Measurements from ENCODE around the gene FAM228B.
"Not testable (repeated sequence)": the region's sequence is repeated elsewhere in the genome, so short reads cannot be mapped to it uniquely, and the experiment has no call there.

FAM228B gene

GRCh38 chr2:24123195-24123921 lies at the start of gene FAM228B, which contains the start of gene PFN4:
Gene FAM228B (plus strand): TSS chr2:24123469. CDS start chr2:24124362, 893 bp downstream.
Gene PFN4 (minus strand): TSS chr2:24123334. CDS start chr2:24122535, 799 bp downstream.
- DNase-seq: peak; percentile 90

- DNase-seq: no peak
These were observed 49.5 kb upstream of the FAM228B start for GRCh38 chr2:24073816-24074215.

- DNase-seq: no peak
These were observed 48.0 kb upstream of the FAM228B start for GRCh38 chr2:24075259-24075658.

- DNase-seq: peak; percentile 100
These were observed 47.1 kb upstream of the FAM228B start, which contains the start of gene SF3B6 for GRCh38 chr2:24075915-24076848. Gene SF3B6 (minus strand): TSS chr2:24076326. CDS start chr2:24076229, 97 bp downstream.

GRCh38 chr2:24076849-24077534 lies 46.3 kb upstream of the FAM228B start:
- peak; percentile 53 for DNase-seq

- DNase-seq: no peak
These were observed 45.8 kb upstream of the FAM228B start for GRCh38 chr2:24077535-24077877.

- no peak for DNase-seq
These were observed 45.4 kb upstream of the FAM228B start for GRCh38 chr2:24077879-24078278.

- DNase-seq: peak; percentile 21
These were observed 42.6 kb upstream of the FAM228B start for GRCh38 chr2:24080701-24081100.

GRCh38 chr2:24082787-24083566 lies 40.3 kb upstream of the FAM228B start:
- no peak for DNase-seq

- peak; percentile 79 for DNase-seq
These were observed 39.5 kb upstream of the FAM228B start for GRCh38 chr2:24083567-24084385.

GRCh38 chr2:24084386-24085199 lies 38.7 kb upstream of the FAM228B start, which contains the start of gene TP53I3:
Gene TP53I3 (minus strand): TSS chr2:24084834. CDS start chr2:24084326, 508 bp downstream.
- DNase-seq: peak; percentile 87

GRCh38 chr2:24085200-24085489 lies 38.1 kb upstream of the FAM228B start:
- no peak for DNase-seq

- no peak for DNase-seq
These were observed 37.0 kb upstream of the FAM228B start for GRCh38 chr2:24086241-24086640.

- DNase-seq: no peak
These were observed 36.2 kb upstream of the FAM228B start for GRCh38 chr2:24087032-24087431.

GRCh38 chr2:24088821-24089359 lies 34.4 kb upstream of the FAM228B start:
- no peak for DNase-seq

GRCh38 chr2:24093270-24093669 lies 30.0 kb upstream of the FAM228B start:
- DNase-seq: not testable (repeated sequence)

GRCh38 chr2:24095171-24095677 lies 28.0 kb upstream of the FAM228B start:
- DNase-seq: not testable (repeated sequence)

- not testable (repeated sequence) for DNase-seq
These were observed 22.5 kb upstream of the FAM228B start for GRCh38 chr2:24100732-24101131.

GRCh38 chr2:24101992-24102391 lies 21.3 kb upstream of the FAM228B start:
- DNase-seq: no peak

- no peak for DNase-seq
These were observed 20.6 kb upstream of the FAM228B start for GRCh38 chr2:24102677-24103076.

Measured in NCI-H345 (cell line).